ENCODE measurements around the gene PRC1. TPM values are rescaled to one million over a fixed set of nuclear protein-coding genes. Genes with fewer than 3 reads are reported as not detected.
A peak's percentile ranks its signal among the peaks of the same experiment; 100 is the strongest.

The PRC1 gene, protein sequence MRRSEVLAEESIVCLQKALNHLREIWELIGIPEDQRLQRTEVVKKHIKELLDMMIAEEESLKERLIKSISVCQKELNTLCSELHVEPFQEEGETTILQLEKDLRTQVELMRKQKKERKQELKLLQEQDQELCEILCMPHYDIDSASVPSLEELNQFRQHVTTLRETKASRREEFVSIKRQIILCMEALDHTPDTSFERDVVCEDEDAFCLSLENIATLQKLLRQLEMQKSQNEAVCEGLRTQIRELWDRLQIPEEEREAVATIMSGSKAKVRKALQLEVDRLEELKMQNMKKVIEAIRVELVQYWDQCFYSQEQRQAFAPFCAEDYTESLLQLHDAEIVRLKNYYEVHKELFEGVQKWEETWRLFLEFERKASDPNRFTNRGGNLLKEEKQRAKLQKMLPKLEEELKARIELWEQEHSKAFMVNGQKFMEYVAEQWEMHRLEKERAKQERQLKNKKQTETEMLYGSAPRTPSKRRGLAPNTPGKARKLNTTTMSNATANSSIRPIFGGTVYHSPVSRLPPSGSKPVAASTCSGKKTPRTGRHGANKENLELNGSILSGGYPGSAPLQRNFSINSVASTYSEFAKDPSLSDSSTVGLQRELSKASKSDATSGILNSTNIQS
- polyA plus RNA-seq = 40.0 TPM
- long read RNA-seq, donor 1 = 0 reads
- long read RNA-seq, donor 2, partial matches to known transcripts = 5 of 6 reads
- long read RNA-seq, donor 2, other reads (novel, unspliced or antisense) = 0 of 6 reads
- long read RNA-seq, donor 3 = 0 reads
- long read RNA-seq, donor 4 = 0 reads
- long read RNA-seq, donor 5 = 0 reads
- long read RNA-seq, donor 6, partial matches to known transcripts = 6 of 6 reads
- long read RNA-seq, donor 6, other reads (novel, unspliced or antisense) = 0 of 6 reads
- long read RNA-seq, donor 7 = 0 reads
- long read RNA-seq, donor 8, full-length matches to known transcripts = 2 of 9 reads
- long read RNA-seq, donor 8, partial matches to known transcripts = 7 of 9 reads
- long read RNA-seq, donor 8, other reads (novel, unspliced or antisense) = 0 of 9 reads
- long read RNA-seq, donor 9, partial matches to known transcripts = 9 of 9 reads
- long read RNA-seq, donor 9, other reads (novel, unspliced or antisense) = 0 of 9 reads
- long read RNA-seq, donor 10, full-length matches to known transcripts = 2 of 9 reads
- long read RNA-seq, donor 10, partial matches to known transcripts = 7 of 9 reads
- long read RNA-seq, donor 10, other reads (novel, unspliced or antisense) = 0 of 9 reads
- long read RNA-seq, donor 11, full-length matches to known transcripts = 1 of 1 reads
- long read RNA-seq, donor 11, partial matches to known transcripts = 0 of 1 reads
- long read RNA-seq, donor 11, other reads (novel, unspliced or antisense) = 0 of 1 reads

GRCh38 chr15:90994417-90995311 is at the start of gene PRC1:
Gene PRC1 (minus strand): TSS chr15:90994535. CDS start chr15:90994417, 118 bp downstream.
- peaks cover 3% of the 10 kb centered on the region for H3K4me1 ChIP-seq (ENCODE audit: control insufficient read depth, insufficient read depth, low read length)
- DNase-seq = peak; percentile 99 to 100
- H3K9me3 ChIP-seq (ENCODE audit: control insufficient read depth, low read depth, low read length) = no peaks in the 10 kb centered on the region
- peak within 1 kb of the TSS; percentile 66 for H3K27ac ChIP-seq (ENCODE audit: low read length)
- 0% methylated on average over 1 of the region's 75 CpGs for WGBS (ENCODE audit: insufficient coverage, low lambda C conversion rate)
- peak within 1 kb of the TSS; percentile 83 for H3K4me3 ChIP-seq (ENCODE audit: low read length)
- H3K36me3 ChIP-seq (ENCODE audit: control insufficient read depth, insufficient read depth, low read length) = peaks cover 17% of the 10 kb centered on the region
- H3K27me3 ChIP-seq (ENCODE audit: control insufficient read depth, insufficient read depth, low read length) = no peaks in the 10 kb centered on the region

- Histone ChIP-seq H3K9me3 (ENCODE audit: control insufficient read depth, low read depth, low read length) (no peaks in the 10 kb centered on the region), H3K27me3 (ENCODE audit: control insufficient read depth, insufficient read depth, low read length) (peaks cover 2% of the 10 kb centered on the region), H3K36me3 (ENCODE audit: control insufficient read depth, insufficient read depth, low read length) (no peaks in the 10 kb centered on the region), H3K27ac (ENCODE audit: low read length) (no peak overlapping the region), H3K4me1 (ENCODE audit: control insufficient read depth, insufficient read depth, low read length) (no peaks in the 10 kb centered on the region), H3K4me3 (ENCODE audit: low read length) (no peak overlapping the region)
- WGBS (ENCODE audit: insufficient coverage, low lambda C conversion rate) = no CpG with 5 or more reads among the region's 11 CpGs
- no peak for DNase-seq
Observed at GRCh38 chr15:91043202-91043874, 49.0 kb upstream of the PRC1 start.

DNA sequence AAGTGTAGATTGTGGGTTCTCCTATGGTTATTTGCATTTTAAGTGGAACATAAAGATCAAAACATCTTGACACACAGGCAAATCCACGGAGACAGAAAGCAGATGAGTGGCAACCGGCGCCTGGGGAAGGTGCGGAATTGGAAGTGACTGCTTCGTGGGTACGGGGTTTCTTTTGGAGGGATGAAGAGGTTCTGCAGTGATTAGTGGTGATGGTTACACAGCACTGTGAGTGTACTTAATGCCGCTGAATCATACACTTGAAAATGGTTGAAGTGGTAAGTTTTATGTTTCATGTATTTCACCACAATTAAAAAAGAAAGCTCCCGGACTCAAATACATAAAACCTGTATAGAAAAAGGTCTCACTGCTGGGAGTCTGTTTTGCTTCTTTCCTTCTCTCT is 46.5 kb upstream of the PRC1 start:
- no CpG with 5 or more reads among the region's 8 CpGs for WGBS (ENCODE audit: insufficient coverage, low lambda C conversion rate)
- no peak for DNase-seq
- H3K4me3 ChIP-seq (ENCODE audit: low read length) = no peak overlapping the region
- no peak overlapping the region for H3K27ac ChIP-seq (ENCODE audit: low read length)
- H3K9me3 ChIP-seq (ENCODE audit: control insufficient read depth, low read depth, low read length) = no peaks in the 10 kb centered on the region
- no peaks in the 10 kb centered on the region for H3K4me1 ChIP-seq (ENCODE audit: control insufficient read depth, insufficient read depth, low read length)
- no peaks in the 10 kb centered on the region for H3K36me3 ChIP-seq (ENCODE audit: control insufficient read depth, insufficient read depth, low read length)
- peaks cover 3% of the 10 kb centered on the region for H3K27me3 ChIP-seq (ENCODE audit: control insufficient read depth, insufficient read depth, low read length)

DNA sequence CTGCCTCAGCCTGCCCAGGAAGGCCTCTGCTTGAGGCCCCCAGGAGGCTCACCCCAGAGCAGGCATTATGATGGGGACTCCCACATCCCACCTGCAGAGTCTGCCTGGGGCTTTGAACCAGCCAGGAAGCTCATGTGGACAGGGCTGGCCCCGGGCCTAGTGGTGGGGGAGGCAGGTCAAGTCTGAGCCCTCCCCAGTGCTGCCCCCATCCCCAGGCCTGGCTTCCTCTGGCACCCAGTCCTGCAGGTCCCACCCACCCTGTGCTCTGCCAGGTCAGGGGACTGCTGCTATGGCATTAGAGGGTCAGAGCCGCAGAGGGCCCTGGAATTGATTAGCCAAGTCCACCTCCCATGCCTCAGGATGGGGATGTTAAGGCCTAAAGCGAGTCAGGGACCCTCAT is 45.7 kb upstream of the PRC1 start:
- no CpG with 5 or more reads among the region's 3 CpGs for WGBS (ENCODE audit: insufficient coverage, low lambda C conversion rate)
- no peak overlapping the region for H3K27ac ChIP-seq (ENCODE audit: low read length)
- H3K4me3 ChIP-seq (ENCODE audit: low read length) = no peak overlapping the region
- peaks cover 3% of the 10 kb centered on the region for H3K27me3 ChIP-seq (ENCODE audit: control insufficient read depth, insufficient read depth, low read length)
- DNase-seq = no peak
- no peaks in the 10 kb centered on the region for H3K4me1 ChIP-seq (ENCODE audit: control insufficient read depth, insufficient read depth, low read length)
- H3K9me3 ChIP-seq (ENCODE audit: control insufficient read depth, low read depth, low read length) = no peaks in the 10 kb centered on the region
- H3K36me3 ChIP-seq (ENCODE audit: control insufficient read depth, insufficient read depth, low read length) = no peaks in the 10 kb centered on the region

DNA sequence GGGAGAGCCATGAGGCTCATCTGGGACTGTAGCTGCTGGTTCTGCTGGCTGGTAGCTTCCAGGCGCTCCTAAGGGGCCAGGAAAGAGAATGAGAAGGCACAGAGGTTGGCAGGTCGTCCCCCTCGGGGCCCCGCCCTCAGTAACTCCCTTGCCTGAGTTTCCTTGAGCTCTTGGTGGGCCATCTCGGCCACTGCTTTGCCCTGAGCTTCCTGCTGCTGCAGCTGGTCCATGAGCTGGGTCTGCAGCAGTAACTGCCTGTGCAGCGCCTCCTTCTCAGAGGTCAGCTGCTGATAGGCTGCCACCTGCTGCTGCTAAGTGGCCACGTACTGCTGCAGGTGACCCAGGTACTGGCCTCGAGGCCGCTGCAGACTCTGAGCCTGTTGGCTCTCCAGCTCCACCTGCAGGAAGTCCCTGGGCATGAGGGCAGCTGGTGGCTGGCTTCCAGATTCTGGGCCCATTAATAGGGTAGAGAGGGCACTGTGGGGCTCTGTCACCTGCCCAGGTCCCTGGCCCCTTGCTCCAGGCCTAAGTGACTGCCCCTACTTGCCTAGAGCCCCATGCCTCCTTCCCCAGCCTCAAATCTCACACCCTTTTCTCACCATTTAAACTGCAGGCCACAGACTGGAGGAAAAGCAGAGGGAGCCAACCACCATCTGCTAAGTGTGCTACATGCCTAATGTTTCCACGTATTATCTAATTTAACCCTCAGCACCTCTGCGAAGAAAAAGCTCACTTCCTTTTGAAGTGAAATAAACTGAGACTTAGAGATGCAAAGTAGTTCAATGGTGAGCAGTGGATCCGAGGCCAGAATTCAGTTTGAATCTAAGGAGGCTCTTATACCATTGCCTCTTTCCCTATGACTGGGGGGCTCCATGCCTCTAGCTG is 38.8 kb upstream of the PRC1 start:
- Histone ChIP-seq H3K4me1 (ENCODE audit: control insufficient read depth, insufficient read depth, low read length) (peaks cover 4% of the 10 kb centered on the region), H3K36me3 (ENCODE audit: control insufficient read depth, insufficient read depth, low read length) (no peaks in the 10 kb centered on the region), H3K4me3 (ENCODE audit: low read length) (no peak overlapping the region), H3K27ac (ENCODE audit: low read length) (no peak overlapping the region), H3K27me3 (ENCODE audit: control insufficient read depth, insufficient read depth, low read length) (no peaks in the 10 kb centered on the region), H3K9me3 (ENCODE audit: control insufficient read depth, low read depth, low read length) (no peaks in the 10 kb centered on the region)
- peak; percentile 75 to 82 for DNase-seq
- no CpG with 5 or more reads among the region's 12 CpGs for WGBS (ENCODE audit: insufficient coverage, low lambda C conversion rate)

- WGBS (ENCODE audit: insufficient coverage, low lambda C conversion rate) = no CpG with 5 or more reads among the region's 10 CpGs
- Histone ChIP-seq H3K27ac (ENCODE audit: low read length) (no peak overlapping the region), H3K4me1 (ENCODE audit: control insufficient read depth, insufficient read depth, low read length) (peaks cover 4% of the 10 kb centered on the region), H3K4me3 (ENCODE audit: low read length) (no peak overlapping the region), H3K9me3 (ENCODE audit: control insufficient read depth, low read depth, low read length) (no peaks in the 10 kb centered on the region), H3K27me3 (ENCODE audit: control insufficient read depth, insufficient read depth, low read length) (no peaks in the 10 kb centered on the region), H3K36me3 (ENCODE audit: control insufficient read depth, insufficient read depth, low read length) (no peaks in the 10 kb centered on the region)
- DNase-seq = no peak
Observed at GRCh38 chr15:91031796-91032195, 37.5 kb upstream of the PRC1 start.

GRCh38 chr15:91027677-91028076 is 33.3 kb upstream of the PRC1 start:
- WGBS (ENCODE audit: insufficient coverage, low lambda C conversion rate) = no CpG with 5 or more reads among the region's 1 CpG
- H3K4me3 ChIP-seq (ENCODE audit: low read length) = no peak overlapping the region

GRCh38 chr15:91023720-91024119 is 29.4 kb upstream of the PRC1 start:
- Histone ChIP-seq H3K27me3 (ENCODE audit: control insufficient read depth, insufficient read depth, low read length) (no peaks in the 10 kb centered on the region), H3K27ac (ENCODE audit: low read length) (no peak overlapping the region), H3K4me1 (ENCODE audit: control insufficient read depth, insufficient read depth, low read length) (peaks cover 10% of the 10 kb centered on the region), H3K4me3 (ENCODE audit: low read length) (no peak overlapping the region), H3K9me3 (ENCODE audit: control insufficient read depth, low read depth, low read length) (no peaks in the 10 kb centered on the region), H3K36me3 (ENCODE audit: control insufficient read depth, insufficient read depth, low read length) (no peaks in the 10 kb centered on the region)
- 80% methylated on average over 1 of the region's 7 CpGs for WGBS (ENCODE audit: insufficient coverage, low lambda C conversion rate)
- no peak for DNase-seq

More at GRCh38 chr15:91027677-91028076, 33.3 kb upstream of the PRC1 start:
- H3K27me3 ChIP-seq (ENCODE audit: control insufficient read depth, insufficient read depth, low read length) = no peaks in the 10 kb centered on the region
- H3K27ac ChIP-seq (ENCODE audit: low read length) = no peak overlapping the region
- H3K4me1 ChIP-seq (ENCODE audit: control insufficient read depth, insufficient read depth, low read length) = peaks cover 6% of the 10 kb centered on the region
- H3K36me3 ChIP-seq (ENCODE audit: control insufficient read depth, insufficient read depth, low read length) = no peaks in the 10 kb centered on the region
- DNase-seq = no peak
- no peaks in the 10 kb centered on the region for H3K9me3 ChIP-seq (ENCODE audit: control insufficient read depth, low read depth, low read length)

Measured in large intestine (tissue), 12 donors.